Smooth muscle cell (in vitro differentiated cells): ENCODE measurements around the gene SHISA5. TPM values are rescaled to one million over a fixed set of nuclear protein-coding genes. Genes with fewer than 3 reads are reported as not detected.

Experiments used
- DNase-seq: peaks from one replicate; lab custom pipeline; 2025; ENCODE audit not compliant: unreplicated experiment; lab: John Stamatoyannopoulos, UW
- H2AFZ ChIP-seq: fragments of 200-600 bp; sonication (generic); 2 replicates; pipeline ENCODE4 v1.6.0; 2016; ENCODE audit warnings: antibody characterized with exemption, low read depth, mild to moderate bottlenecking
- H3F3A ChIP-seq: fragments of 200-600 bp; sonication (generic); 2 replicates; pipeline ENCODE4 v1.6.0; 2017; ENCODE audit warnings: antibody characterized with exemption, low read depth
- H3K27ac ChIP-seq: fragments of 200-600 bp; sonication (generic); 2 replicates; pipeline ENCODE4 v1.5.1; 2016; ENCODE audit warnings: low read depth, mild to moderate bottlenecking
- H3K27me3 ChIP-seq: fragments of 200-600 bp; sonication (generic); 2 replicates; pipeline ENCODE4 v1.6.1; 2016; ENCODE audit warnings: low read depth, mild to moderate bottlenecking
- H3K36me3 ChIP-seq: fragments of 200-600 bp; sonication (generic); 2 replicates; pipeline ENCODE4 v1.5.1; 2016; ENCODE audit warnings: low read depth
- H3K4me1 ChIP-seq: fragments of 200-600 bp; sonication (generic); 2 replicates; pipeline ENCODE4 v1.5.1; 2016; ENCODE audit warnings: low read depth
- H3K4me2 ChIP-seq: fragments of 200-600 bp; sonication (generic); 2 replicates; pipeline ENCODE4 v1.6.0; 2016; ENCODE audit warnings: mild to moderate bottlenecking
- H3K4me3 ChIP-seq: fragments of 200-600 bp; sonication (generic); 2 replicates; pipeline ENCODE4 v1.5.1; 2016; ENCODE audit warnings: mild to moderate bottlenecking
- H3K79me2 ChIP-seq: fragments of 200-600 bp; sonication (generic); 2 replicates; pipeline ENCODE4 v1.6.0; 2016; ENCODE audit warnings: low read depth, mild to moderate bottlenecking
- H3K9ac ChIP-seq: fragments of 200-600 bp; sonication (generic); 2 replicates; pipeline ENCODE4 v1.6.0; 2016; ENCODE audit warnings: low read depth
- H3K9me3 ChIP-seq: fragments of 200-600 bp; sonication (generic); replicated peaks from 2 replicates; pipeline ENCODE4 v1.5.1; 2016; ENCODE audit warnings: low read depth
- H4K20me1 ChIP-seq: fragments of 200-600 bp; sonication (generic); 2 replicates; pipeline ENCODE4 v1.6.0; 2016; ENCODE audit warnings: low read depth
- CTCF ChIP-seq: fragments of 200-600 bp; sonication (generic); IDR thresholded peaks from 2 replicates; pipeline ENCODE4 v1.5.1; 2017; ENCODE audit warnings: borderline replicate concordance, mild to moderate bottlenecking, antibody characterized with exemption; ENCODE audit not compliant: insufficient read depth, poor library complexity, severe bottlenecking
- WGBS: methylation state at CpG from one replicate; pipeline ENCODE4 v1.1.7; 2016; ENCODE audit warnings: low lambda C conversion rate; 5-methylcytosine and 5-hydroxymethylcytosine counted together
- polyA plus RNA-seq: library from polyadenylated mRNA; unstranded; fragments of >200 nt; fragmentation: Nextera tagmentation; extraction: Ambion mirVana; gene quantifications from 2 replicates; pipeline ENCODE4 v1.2.1, GENCODE V29; 2016
- total RNA-seq: library from RNA; depleted of rRNA; stranded (reverse); fragments of >200 nt; gene quantifications from 2 replicates; pipeline ENCODE4 v1.2.3, GENCODE V29; 2014

The SHISA5 gene
- total and polyA plus RNA-seq, 2 experiments from 2014 or later = 124 to 333 TPM

- Histone ChIP-seq H3K79me2 (peaks cover 37% of the 10 kb centered on the region), H3K4me1 (peaks cover 31% of the 10 kb centered on the region), H3K4me3 (no peak overlapping the region), H3F3A (peaks cover 17% of the 10 kb centered on the region), H3K9me3 (no peaks in the 10 kb centered on the region), H4K20me1 (no peaks in the 10 kb centered on the region), H2AFZ (no peak overlapping the region), H3K27me3 (no peaks in the 10 kb centered on the region), H3K9ac (no peak overlapping the region), H3K36me3 (no peaks in the 10 kb centered on the region), H3K4me2 (no peak overlapping the region), H3K27ac (no peak overlapping the region)
- WGBS = 94% methylated on average over 28 of the region's 29 CpGs
- no peak for TF ChIP-seq CTCF
- DNase-seq = no peak
Measured at GRCh38 chr3:48469046-48469915, 34.7 kb downstream of the SHISA5 start.

GRCh38 chr3:48468329-48468731, 35.6 kb downstream of the SHISA5 start:
- H3K4me1 ChIP-seq = peaks cover 23% of the 10 kb centered on the region
- H3K9ac ChIP-seq = no peak overlapping the region
- WGBS = 96% methylated on average over 8 of the region's 8 CpGs
- H3K27ac ChIP-seq = peak overlapping the region; percentile 98
- H4K20me1 ChIP-seq = no peaks in the 10 kb centered on the region
- H3K36me3 ChIP-seq = no peaks in the 10 kb centered on the region
- H3K4me2 ChIP-seq = no peak overlapping the region
- H3K4me3 ChIP-seq = no peak overlapping the region
- no peaks in the 10 kb centered on the region for H3K27me3 ChIP-seq
- H3F3A ChIP-seq = peaks cover 12% of the 10 kb centered on the region
- peaks cover 37% of the 10 kb centered on the region for H3K79me2 ChIP-seq
- no peak for DNase-seq
- no peaks in the 10 kb centered on the region for H3K9me3 ChIP-seq
- TF ChIP-seq CTCF = no peak
- H2AFZ ChIP-seq = no peak overlapping the region

DNA sequence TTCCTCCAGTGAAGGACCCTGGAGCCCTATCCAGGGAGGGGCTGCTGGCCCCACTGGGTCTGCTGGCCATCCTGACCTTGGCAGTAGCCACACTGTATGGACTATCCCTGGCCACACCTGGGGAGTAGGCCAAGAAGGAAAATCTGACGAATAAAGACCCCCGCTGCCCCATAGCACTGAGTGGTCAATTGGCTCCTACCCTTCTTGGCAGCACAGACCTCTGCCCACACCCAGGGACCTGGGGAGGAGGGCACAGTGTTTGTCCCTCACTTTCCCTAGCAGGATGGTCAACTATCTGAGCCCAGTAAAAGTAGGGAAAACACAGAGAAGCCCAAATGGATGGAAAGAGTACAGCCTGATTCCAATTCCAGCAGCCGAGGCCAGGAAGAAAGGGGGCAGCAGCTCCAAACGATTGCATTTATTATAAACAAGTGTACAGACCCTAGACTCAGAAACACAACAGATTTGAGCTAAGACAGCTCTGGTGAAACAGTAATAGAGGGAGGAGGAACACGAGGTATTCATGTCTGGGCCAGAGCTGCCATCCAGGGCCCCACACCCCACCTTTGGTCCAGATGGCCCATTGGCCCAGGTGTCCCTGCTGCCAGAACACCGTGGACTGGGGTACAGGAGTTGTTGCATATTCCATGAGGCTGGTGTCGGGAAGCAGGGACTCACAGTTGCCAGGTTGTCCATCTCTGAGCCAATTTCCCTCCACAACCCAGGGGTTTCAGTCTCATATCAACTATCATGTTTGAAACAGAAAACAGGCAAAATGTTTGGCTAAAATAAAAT, 36.3 kb downstream of the SHISA5 start:
- Histone ChIP-seq H4K20me1 (no peaks in the 10 kb centered on the region), H2AFZ (no peak overlapping the region), H3K79me2 (peaks cover 36% of the 10 kb centered on the region), H3F3A (peaks cover 10% of the 10 kb centered on the region), H3K4me3 (no peak overlapping the region), H3K9ac (no peak overlapping the region), H3K4me2 (no peak overlapping the region), H3K9me3 (no peaks in the 10 kb centered on the region), H3K27me3 (no peaks in the 10 kb centered on the region), H3K36me3 (no peaks in the 10 kb centered on the region), H3K4me1 (peaks cover 20% of the 10 kb centered on the region), H3K27ac (peak overlapping the region; percentile 98)
- WGBS = 95% methylated on average over 7 of the region's 7 CpGs
- no peak for DNase-seq
- TF ChIP-seq CTCF = no peak
